ENCODE results near the gene ERICH3. TPM values are rescaled to one million over a fixed set of nuclear protein-coding genes. Genes with fewer than 3 reads are reported as not detected.
A peak's percentile ranks its signal among the peaks of the same experiment; 100 is the strongest.

Gene ERICH3
- total RNA-seq, 1 donor: not detected

- DNase-seq (ENCODE audit: low read depth): peak; percentile 33
- TF ChIP-seq CTCF (IDR thresholded peaks at IDR 0.05; ENCODE audit: insufficient read depth, low read length): no peak
- H3K4me3 ChIP-seq (ENCODE audit: low read depth, low read length): no peak overlapping the region
Observed at GRCh38 chr1:74693473-74693872, 19.9 kb upstream of the ERICH3 start.

- DNase-seq (ENCODE audit: low read depth): no peak
- no peak for TF ChIP-seq CTCF (IDR thresholded peaks at IDR 0.05; ENCODE audit: insufficient read depth, low read length)
- H3K4me3 ChIP-seq (ENCODE audit: low read depth, low read length): no peak overlapping the region
Observed at GRCh38 chr1:74690909-74691308, 17.3 kb upstream of the ERICH3 start.

- no peak for DNase-seq (ENCODE audit: low read depth)
- no peak for TF ChIP-seq CTCF (IDR thresholded peaks at IDR 0.05; ENCODE audit: insufficient read depth, low read length)
- no peak overlapping the region for H3K4me3 ChIP-seq (ENCODE audit: low read depth, low read length)
Observed at GRCh38 chr1:74690364-74690696, 16.7 kb upstream of the ERICH3 start.

- H3K4me3 ChIP-seq (ENCODE audit: low read depth, low read length): no peak overlapping the region
- TF ChIP-seq CTCF (IDR thresholded peaks at IDR 0.05; ENCODE audit: insufficient read depth, low read length): peak; percentile 83
- DNase-seq (ENCODE audit: low read depth): peak; percentile 75
Observed at GRCh38 chr1:74689621-74690363, 16.2 kb upstream of the ERICH3 start.

GRCh38 chr1:74686928-74687327 is 13.3 kb upstream of the ERICH3 start:
- TF ChIP-seq CTCF (IDR thresholded peaks at IDR 0.05; ENCODE audit: insufficient read depth, low read length): no peak
- no peak overlapping the region for H3K4me3 ChIP-seq (ENCODE audit: low read depth, low read length)
- no peak for DNase-seq (ENCODE audit: low read depth)

GRCh38 chr1:74684301-74684700 is 10.7 kb upstream of the ERICH3 start:
- H3K4me3 ChIP-seq (ENCODE audit: low read depth, low read length): no peak overlapping the region
- TF ChIP-seq CTCF (IDR thresholded peaks at IDR 0.05; ENCODE audit: insufficient read depth, low read length): no peak
- no peak for DNase-seq (ENCODE audit: low read depth)

GRCh38 chr1:74683656-74684055 is 10.1 kb upstream of the ERICH3 start:
- DNase-seq (ENCODE audit: low read depth): no peak
- TF ChIP-seq CTCF (IDR thresholded peaks at IDR 0.05; ENCODE audit: insufficient read depth, low read length): no peak
- no peak overlapping the region for H3K4me3 ChIP-seq (ENCODE audit: low read depth, low read length)

All from fibroblast of the aortic adventitia (primary cell).